Stomach smooth muscle (tissue), 2 donors: Measurements from ENCODE around the gene GRM8.

Source experiments
- H3K27ac ChIP-seq: one replicate; pipeline ENCODE4 v1.7.0; 2013; ENCODE audit warnings: mild to moderate bottlenecking, low read length, inconsistent platforms
- H3K27me3 ChIP-seq, 2 donors: one replicate each; pipeline ENCODE4 v1.7.0; 2013; ENCODE audit warnings: low read length in 2 of 2; ENCODE audit not compliant: insufficient read depth in 2 of 2, control insufficient read depth in 1 of 2
- H3K36me3 ChIP-seq, 2 donors: one replicate each; pipeline ENCODE4 v1.7.0; 2013; ENCODE audit warnings: low read length in 2 of 2; ENCODE audit not compliant: control insufficient read depth in 2 of 2, insufficient read depth in 2 of 2
- H3K4me1 ChIP-seq: one replicate; pipeline ENCODE4 v1.7.0; 2013; ENCODE audit warnings: low read length; ENCODE audit not compliant: control insufficient read depth, insufficient read depth
- H3K4me3 ChIP-seq, 2 donors: one replicate each; pipeline ENCODE4 v1.7.0; 2013; ENCODE audit warnings: low read length in 2 of 2
- H3K9ac ChIP-seq, 2 donors: one replicate each; pipeline ENCODE4 v1.7.0; 2013; ENCODE audit warnings: low read length in 2 of 2, mild to moderate bottlenecking in 1 of 2
- H3K9me3 ChIP-seq, 2 donors: one replicate each; pipeline ENCODE4 v1.7.0; 2013; ENCODE audit warnings: low read length in 2 of 2; ENCODE audit not compliant: control insufficient read depth in 2 of 2
- donor health status: healthy.
- donor health status: Pancreatic carcinoma.

Gene GRM8

DNA sequence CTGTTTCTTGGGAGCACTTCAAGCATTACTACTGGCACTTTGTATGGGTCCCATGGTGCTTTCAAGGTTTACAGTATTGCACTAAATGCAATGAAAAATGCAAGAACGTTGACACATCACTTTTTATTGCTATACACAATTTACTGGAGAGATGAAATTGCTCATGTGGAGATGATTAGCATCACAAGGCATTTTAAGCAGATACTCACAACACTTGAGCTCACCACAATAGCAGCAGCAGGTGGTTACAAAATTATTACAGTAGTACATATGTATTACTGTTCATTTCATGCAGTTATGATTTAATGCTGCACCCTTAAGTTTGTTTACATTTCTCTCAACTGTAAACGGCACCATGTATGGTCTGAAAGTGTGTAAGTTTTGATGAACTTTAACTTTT, 537.7 kb downstream of the GRM8 start:
- Histone ChIP-seq H3K27ac (no peak overlapping the region), H3K4me3 (no peak overlapping the region), H3K4me1 (no peaks in the 10 kb centered on the region), H3K36me3 (no peaks in the 10 kb centered on the region), H3K27me3 (no peaks in the 10 kb centered on the region), H3K9ac (no peak overlapping the region), H3K9me3 (no peaks in the 10 kb centered on the region)

DNA sequence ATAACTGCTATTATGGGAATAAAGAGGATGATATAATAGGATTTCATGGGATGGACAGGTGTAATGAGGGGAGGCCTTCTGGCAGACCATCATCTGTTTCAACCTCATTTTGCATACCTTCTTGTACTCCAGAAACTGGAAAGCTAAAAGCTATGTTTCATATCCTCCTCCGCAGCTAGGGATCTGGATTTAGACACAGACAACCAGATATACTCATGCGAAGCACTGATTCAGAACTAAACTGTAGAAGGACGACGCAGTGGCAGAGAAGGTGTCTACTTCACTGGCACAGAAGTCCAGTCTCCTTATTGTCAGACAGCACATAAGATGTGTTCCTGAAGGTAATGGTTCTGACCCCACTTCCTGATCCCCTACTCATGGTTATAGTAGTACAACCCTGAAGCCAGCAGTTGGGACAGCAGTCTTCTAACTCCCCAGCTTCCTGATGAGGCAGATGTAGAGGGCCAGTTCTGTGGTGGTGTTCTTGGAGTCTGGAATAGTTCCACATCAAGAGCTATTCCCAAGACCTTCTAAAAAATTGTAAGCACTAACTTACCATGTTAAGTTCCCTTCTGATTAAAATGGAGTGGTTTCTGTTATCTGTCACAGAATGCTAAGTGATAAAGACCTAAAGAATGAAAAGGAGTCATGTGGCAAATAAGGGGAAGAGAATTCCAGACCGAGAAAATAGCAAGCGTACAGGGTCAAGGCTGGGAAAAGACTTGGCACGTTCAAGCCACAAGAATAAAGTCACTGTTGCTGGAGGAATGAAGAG, 550.3 kb downstream of the GRM8 start:
- no peaks in the 10 kb centered on the region for H3K9me3 ChIP-seq
- H3K27ac ChIP-seq = no peak overlapping the region
- H3K27me3 ChIP-seq = no peaks in the 10 kb centered on the region
- no peaks in the 10 kb centered on the region for H3K36me3 ChIP-seq
- no peak overlapping the region for H3K9ac ChIP-seq
- H3K4me3 ChIP-seq = no peak overlapping the region
- H3K4me1 ChIP-seq = no peaks in the 10 kb centered on the region

DNA sequence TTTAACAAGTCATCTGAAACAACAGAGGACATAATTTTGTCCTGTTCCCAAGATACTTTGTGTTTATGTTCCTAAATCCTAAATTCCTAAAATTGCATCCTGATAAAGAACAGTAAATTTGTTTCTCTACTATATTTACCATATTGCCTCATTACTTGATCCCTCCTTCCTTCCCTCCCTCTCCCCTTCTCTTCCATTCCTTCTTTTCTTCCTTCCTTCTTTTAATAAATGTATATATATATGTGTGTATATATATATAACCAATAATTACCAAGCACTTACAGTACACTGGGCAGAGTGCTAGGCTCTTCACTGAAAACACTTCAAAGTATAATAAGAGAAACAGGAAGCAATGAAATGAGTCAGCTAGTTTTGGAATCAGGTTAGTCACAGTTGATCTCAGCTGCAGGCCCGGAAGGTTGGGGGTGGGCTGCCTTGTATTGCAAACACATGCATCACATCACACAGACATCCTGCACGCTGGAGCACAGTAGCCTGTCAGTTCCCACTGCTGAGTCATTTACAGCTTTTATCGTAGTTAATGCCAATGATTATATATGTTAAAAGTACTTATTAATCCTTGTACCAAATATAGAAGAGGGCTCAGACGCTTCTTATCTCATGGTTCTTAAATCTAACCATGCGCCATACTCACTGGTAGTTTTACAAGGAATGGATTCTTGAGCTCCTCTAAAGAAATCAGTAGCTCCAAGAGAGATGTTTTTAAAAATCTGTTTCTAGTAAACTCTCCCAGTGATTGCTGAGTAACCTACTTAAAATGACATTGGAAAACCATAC, 551.7 kb downstream of the GRM8 start:
- no peaks in the 10 kb centered on the region for H3K9me3 ChIP-seq
- no peak overlapping the region for H3K9ac ChIP-seq
- no peak overlapping the region for H3K4me3 ChIP-seq
- no peaks in the 10 kb centered on the region for H3K4me1 ChIP-seq
- no peaks in the 10 kb centered on the region for H3K36me3 ChIP-seq
- no peaks in the 10 kb centered on the region for H3K27me3 ChIP-seq
- no peak overlapping the region for H3K27ac ChIP-seq

GRCh38 chr7:126699707-126700106, 553.0 kb downstream of the GRM8 start:
- no peak overlapping the region for H3K9ac ChIP-seq
- no peaks in the 10 kb centered on the region for H3K9me3 ChIP-seq
- no peaks in the 10 kb centered on the region for H3K36me3 ChIP-seq
- no peaks in the 10 kb centered on the region for H3K4me1 ChIP-seq
- no peak overlapping the region for H3K27ac ChIP-seq
- H3K27me3 ChIP-seq = no peaks in the 10 kb centered on the region
- H3K4me3 ChIP-seq = no peak overlapping the region

DNA sequence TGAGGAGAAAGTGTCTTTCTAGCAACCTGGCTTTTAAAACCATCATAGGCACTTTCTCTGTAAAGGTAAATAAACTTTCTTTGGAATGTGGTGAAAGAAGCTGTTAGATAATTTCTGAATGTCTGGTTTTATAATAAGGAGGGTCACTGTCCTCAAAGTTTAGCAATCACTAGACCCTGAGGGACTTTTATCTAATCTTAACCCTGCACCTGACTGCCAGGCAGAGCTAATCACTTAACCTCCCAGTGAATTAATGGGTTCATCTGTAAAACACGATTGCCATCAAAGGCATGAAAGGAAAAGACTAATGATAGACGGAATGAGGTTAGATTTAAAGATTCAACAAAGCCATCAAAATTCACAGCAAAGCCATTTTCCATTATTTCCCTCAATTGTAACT, 553.8 kb downstream of the GRM8 start:
- Histone ChIP-seq H3K9me3 (no peaks in the 10 kb centered on the region), H3K27ac (no peak overlapping the region), H3K9ac (no peak overlapping the region), H3K36me3 (no peaks in the 10 kb centered on the region), H3K27me3 (no peaks in the 10 kb centered on the region), H3K4me1 (no peaks in the 10 kb centered on the region), H3K4me3 (no peak overlapping the region)

DNA sequence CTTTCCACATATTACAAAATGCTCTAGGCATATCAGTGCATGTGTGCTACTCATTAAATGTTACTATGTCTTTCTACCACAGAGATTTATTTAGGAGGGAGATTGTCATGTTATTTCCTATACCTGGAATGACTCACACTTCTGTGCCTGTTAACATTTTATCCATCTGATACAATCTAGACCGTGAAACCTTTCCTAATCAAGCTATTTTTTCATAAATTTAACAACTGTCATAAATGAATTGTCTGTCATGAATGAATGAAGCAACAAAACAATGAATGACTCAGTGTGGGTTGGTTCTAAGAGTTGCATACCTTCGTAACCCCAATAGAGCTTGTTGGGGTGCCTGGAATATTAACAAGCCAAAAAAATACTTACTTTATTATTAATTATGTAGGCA, 554.3 kb downstream of the GRM8 start:
- Histone ChIP-seq H3K27ac (no peak overlapping the region), H3K9ac (no peak overlapping the region), H3K27me3 (no peaks in the 10 kb centered on the region), H3K36me3 (no peaks in the 10 kb centered on the region), H3K4me1 (no peaks in the 10 kb centered on the region), H3K4me3 (no peak overlapping the region), H3K9me3 (no peaks in the 10 kb centered on the region)

DNA sequence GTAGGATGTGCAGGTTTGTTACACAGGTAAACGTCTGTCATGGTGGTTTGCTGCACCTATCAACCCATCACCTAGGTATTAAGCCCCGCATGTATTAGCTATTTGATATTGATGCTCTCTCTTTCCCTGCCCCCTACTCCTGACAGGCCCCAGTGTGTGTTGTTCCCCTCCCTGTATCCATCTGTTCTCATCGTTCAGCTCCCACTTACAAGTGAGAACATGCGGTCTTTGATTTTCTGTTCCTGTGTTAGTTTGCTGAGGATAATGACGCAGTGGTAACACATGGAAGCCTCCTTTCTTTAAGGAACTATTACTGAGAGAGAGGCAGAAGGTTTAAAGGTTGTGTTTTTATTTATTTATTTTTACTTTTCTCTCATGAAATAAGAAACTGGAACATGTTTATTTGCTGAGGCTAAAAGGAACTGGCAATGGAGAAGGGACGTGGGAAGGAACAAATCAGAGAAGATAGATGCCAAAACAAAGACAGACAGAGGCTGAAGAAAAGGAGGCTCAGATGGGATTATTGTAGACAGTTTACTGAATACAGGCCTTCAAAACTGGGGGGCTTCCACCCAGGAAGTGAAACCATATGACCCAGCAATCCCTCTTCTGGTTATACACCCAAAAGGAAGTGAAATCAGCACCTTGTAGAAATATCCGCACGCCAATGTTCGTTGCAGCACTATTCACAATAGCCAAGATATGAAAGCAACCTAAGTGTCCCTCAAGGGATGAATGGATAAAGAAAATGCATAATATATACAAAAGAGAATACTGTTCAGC, 556.3 kb downstream of the GRM8 start:
- H3K9ac ChIP-seq = no peak overlapping the region
- no peaks in the 10 kb centered on the region for H3K27me3 ChIP-seq
- no peak overlapping the region for H3K27ac ChIP-seq
- no peaks in the 10 kb centered on the region for H3K9me3 ChIP-seq
- H3K4me3 ChIP-seq = no peak overlapping the region
- H3K36me3 ChIP-seq = no peaks in the 10 kb centered on the region
- no peaks in the 10 kb centered on the region for H3K4me1 ChIP-seq

GRCh38 chr7:126690848-126691751, 561.6 kb downstream of the GRM8 start:
- Histone ChIP-seq H3K9me3 (no peaks in the 10 kb centered on the region), H3K4me3 (no peak overlapping the region), H3K36me3 (no peaks in the 10 kb centered on the region), H3K27me3 (no peaks in the 10 kb centered on the region), H3K4me1 (no peaks in the 10 kb centered on the region), H3K9ac (no peak overlapping the region), H3K27ac (no peak overlapping the region)

DNA sequence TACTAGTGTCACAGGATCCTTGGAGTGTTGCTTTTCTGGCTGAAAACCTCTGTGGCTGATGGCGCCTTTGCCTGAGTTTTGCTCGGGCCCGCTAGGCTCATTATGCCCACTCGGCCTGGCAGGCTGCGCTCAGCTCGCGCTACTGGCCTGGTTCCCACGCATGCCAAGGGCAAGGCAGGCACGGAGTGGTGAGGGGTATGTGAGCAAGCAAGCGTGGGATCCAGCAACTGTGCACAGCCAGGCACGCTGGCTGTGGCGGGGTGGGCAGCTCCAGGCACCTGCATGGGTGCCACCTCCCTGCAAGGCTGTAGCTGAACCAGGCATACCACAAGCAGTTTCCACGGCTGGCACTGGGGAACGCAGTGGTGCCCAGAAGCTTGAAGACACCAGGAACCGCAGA, 562.6 kb downstream of the GRM8 start:
- Histone ChIP-seq H3K27me3 (no peaks in the 10 kb centered on the region), H3K9me3 (no peaks in the 10 kb centered on the region), H3K27ac (no peak overlapping the region), H3K4me3 (no peak overlapping the region), H3K36me3 (no peaks in the 10 kb centered on the region), H3K9ac (no peak overlapping the region), H3K4me1 (no peaks in the 10 kb centered on the region)

GRCh38 chr7:126689037-126689436, 563.7 kb downstream of the GRM8 start:
- H3K36me3 ChIP-seq = no peaks in the 10 kb centered on the region
- no peak overlapping the region for H3K9ac ChIP-seq
- no peaks in the 10 kb centered on the region for H3K27me3 ChIP-seq
- no peak overlapping the region for H3K4me3 ChIP-seq
- H3K9me3 ChIP-seq = no peaks in the 10 kb centered on the region
- H3K27ac ChIP-seq = no peak overlapping the region
- H3K4me1 ChIP-seq = no peaks in the 10 kb centered on the region
